Vagina (tissue), 2 donors: ENCODE data around the gene APBB1IP. TPM values are rescaled to one million over a fixed set of nuclear protein-coding genes. Genes with fewer than 3 reads are reported as not detected.

Source experiments
- DNase-seq, 2 donors: peaks; one replicate each; pipeline ENCODE4 v3.0.0-alpha.2; 2017; ENCODE audit errors: extremely low spot score in 2 of 2
- H3K27ac ChIP-seq: fragments of 200-600 bp; sonication (generic); one replicate; pipeline ENCODE4 v1.5.1; 2019
- H3K27me3 ChIP-seq: fragments of 200-600 bp; sonication (generic); one replicate; pipeline ENCODE4 v1.5.1; 2019
- H3K36me3 ChIP-seq, 2 donors: fragments of 200-600 bp; sonication (generic); one replicate each; pipeline ENCODE4 v1.5.1; 2017 to 2019
- H3K4me1 ChIP-seq: fragments of 200-600 bp; sonication (generic); one replicate; pipeline ENCODE4 v1.5.1; 2019
- H3K4me3 ChIP-seq, 2 donors: fragments of 200-600 bp; sonication (generic); 1 replicate in 1 of 2; 2 replicates in 1 of 2; pipeline ENCODE4 v1.5.1; 2016 to 2019
- H3K9me3 ChIP-seq: fragments of 200-600 bp; sonication (generic); one replicate; pipeline ENCODE4 v1.5.1; 2019
- POLR2A ChIP-seq, 2 donors: fragments of 450-650 bp; IDR thresholded peaks; one replicate each; pipeline ENCODE4 v1.6.1; 2017; ENCODE audit warnings: antibody characterized with exemption in 2 of 2, mild to moderate bottlenecking in 2 of 2, moderate library complexity in 2 of 2
- POLR2AphosphoS5 ChIP-seq, 2 donors: sonication (generic); formaldehyde crosslinking; IDR thresholded peaks; one replicate each; pipeline ENCODE4 v1.9.0; 2017; ENCODE audit warnings: antibody characterized with exemption in 2 of 2, mild to moderate bottlenecking in 2 of 2, low read depth in 1 of 2; ENCODE audit not compliant: insufficient read depth in 1 of 2
- intact Hi-C: fragments of 100-400 bp; cut with DNase I; formaldehyde crosslinking; loops from one replicate; pipeline ENCODE4 v1.15.1; 2023
- total RNA-seq: library from RNA; depleted of rRNA; stranded (reverse); fragments of >200 nt; gene quantifications from one replicate; pipeline ENCODE4 v1.2.3, GENCODE V29; 2016
- TF ChIP-seq, protein P1 (sequence below), 3 experiments: fragments of 450-650 bp in 2 of 3; fragments of 200-600 bp in 1 of 3; sonication (generic) in 1 of 3; IDR thresholded peaks; one replicate each; pipeline ENCODE4 v1.5.1; 2017 to 2019; ENCODE audit warnings: antibody characterized with exemption in 3 of 3, mild to moderate bottlenecking in 2 of 3, moderate library complexity in 2 of 3

APBB1IP gene
- total RNA-seq, 1 donor from 2014 or later, result 7.4 TPM

GRCh38 chr10:26506736-26507135 lies 68.6 kb downstream of the APBB1IP start:
- Histone ChIP-seq H3K27me3 (no peaks in the 10 kb centered on the region), H3K27ac (no peak overlapping the region), H3K36me3 (no peaks in the 10 kb centered on the region), H3K9me3 (no peaks in the 10 kb centered on the region), H3K4me1 (no peaks in the 10 kb centered on the region), H3K4me3 (no peak overlapping the region)
- no peak for DNase-seq
- TF ChIP-seq, protein P1, sequence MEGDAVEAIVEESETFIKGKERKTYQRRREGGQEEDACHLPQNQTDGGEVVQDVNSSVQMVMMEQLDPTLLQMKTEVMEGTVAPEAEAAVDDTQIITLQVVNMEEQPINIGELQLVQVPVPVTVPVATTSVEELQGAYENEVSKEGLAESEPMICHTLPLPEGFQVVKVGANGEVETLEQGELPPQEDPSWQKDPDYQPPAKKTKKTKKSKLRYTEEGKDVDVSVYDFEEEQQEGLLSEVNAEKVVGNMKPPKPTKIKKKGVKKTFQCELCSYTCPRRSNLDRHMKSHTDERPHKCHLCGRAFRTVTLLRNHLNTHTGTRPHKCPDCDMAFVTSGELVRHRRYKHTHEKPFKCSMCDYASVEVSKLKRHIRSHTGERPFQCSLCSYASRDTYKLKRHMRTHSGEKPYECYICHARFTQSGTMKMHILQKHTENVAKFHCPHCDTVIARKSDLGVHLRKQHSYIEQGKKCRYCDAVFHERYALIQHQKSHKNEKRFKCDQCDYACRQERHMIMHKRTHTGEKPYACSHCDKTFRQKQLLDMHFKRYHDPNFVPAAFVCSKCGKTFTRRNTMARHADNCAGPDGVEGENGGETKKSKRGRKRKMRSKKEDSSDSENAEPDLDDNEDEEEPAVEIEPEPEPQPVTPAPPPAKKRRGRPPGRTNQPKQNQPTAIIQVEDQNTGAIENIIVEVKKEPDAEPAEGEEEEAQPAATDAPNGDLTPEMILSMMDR (IDR thresholded peaks at IDR 0.05), result no peak
- no peak for TF ChIP-seq POLR2AphosphoS5 (IDR thresholded peaks at IDR 0.05; ENCODE audit: insufficient read depth in 1 of 2, low read depth in 1 of 2)
- no peak for TF ChIP-seq POLR2A (IDR thresholded peaks at IDR 0.05)
- intact Hi-C loops, result no loop called here

DNA sequence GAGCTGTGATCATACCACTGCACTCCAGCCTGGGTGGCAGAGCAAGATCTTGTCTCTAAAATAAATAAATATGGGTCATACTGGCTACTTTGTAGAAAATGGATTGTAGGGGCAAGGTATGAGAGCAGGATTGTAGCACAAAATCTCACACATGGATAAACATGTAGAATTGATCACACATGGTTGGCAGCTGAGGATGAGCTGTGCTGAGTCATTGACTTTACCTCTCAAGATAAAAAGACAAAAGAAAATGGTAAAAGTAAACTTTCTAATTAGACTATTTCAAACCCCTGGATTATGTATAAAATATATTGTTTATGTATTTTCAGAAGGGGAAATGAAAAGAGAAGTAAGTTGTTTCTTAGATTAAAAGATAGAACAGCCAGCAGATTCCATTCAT lies 69.3 kb downstream of the APBB1IP start:
- H3K27ac ChIP-seq, result no peak overlapping the region
- intact Hi-C loops, result no loop called here
- TF ChIP-seq, protein P1 (IDR thresholded peaks at IDR 0.05), result no peak
- TF ChIP-seq POLR2A (IDR thresholded peaks at IDR 0.05) (no peak), POLR2AphosphoS5 (IDR thresholded peaks at IDR 0.05; ENCODE audit: insufficient read depth in 1 of 2, low read depth in 1 of 2) (no peak)
- H3K4me1 ChIP-seq, result no peaks in the 10 kb centered on the region
- H3K4me3 ChIP-seq, result no peak overlapping the region
- no peaks in the 10 kb centered on the region for H3K9me3 ChIP-seq
- H3K36me3 ChIP-seq, result no peaks in the 10 kb centered on the region
- H3K27me3 ChIP-seq, result no peaks in the 10 kb centered on the region
- no peak for DNase-seq

- no peaks in the 10 kb centered on the region for H3K4me1 ChIP-seq
- H3K36me3 ChIP-seq, result no peaks in the 10 kb centered on the region
- H3K27ac ChIP-seq, result no peak overlapping the region
- no peak for TF ChIP-seq POLR2A (IDR thresholded peaks at IDR 0.05)
- TF ChIP-seq, protein P1 (IDR thresholded peaks at IDR 0.05), result no peak
- no peak for TF ChIP-seq POLR2AphosphoS5 (IDR thresholded peaks at IDR 0.05; ENCODE audit: insufficient read depth in 1 of 2, low read depth in 1 of 2)
- H3K9me3 ChIP-seq, result no peaks in the 10 kb centered on the region
- H3K4me3 ChIP-seq, result no peak overlapping the region
- H3K27me3 ChIP-seq, result no peaks in the 10 kb centered on the region
- no peak for DNase-seq
- intact Hi-C loops, result no loop called here
Measured at GRCh38 chr10:26508016-26508415, 69.9 kb downstream of the APBB1IP start.

DNA sequence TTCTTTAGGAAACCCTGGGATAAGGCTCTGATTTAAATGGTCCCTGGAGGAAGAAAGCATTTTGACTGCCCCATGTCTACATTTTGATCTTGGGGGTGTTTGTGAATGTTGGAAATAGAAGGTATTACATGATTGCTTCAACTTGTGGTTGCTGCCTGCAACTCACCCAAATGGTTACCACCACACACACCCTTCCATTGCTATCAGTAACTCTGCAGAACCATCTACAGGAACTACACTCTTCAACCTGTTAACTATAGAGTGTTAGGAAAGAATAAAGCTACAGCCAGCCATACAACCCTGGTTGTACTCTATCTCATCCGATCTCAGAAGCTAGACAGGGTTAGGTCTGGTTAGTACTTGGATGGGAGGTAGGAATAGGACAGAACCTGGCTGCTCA lies 71.2 kb downstream of the APBB1IP start:
- Histone ChIP-seq H3K9me3 (no peaks in the 10 kb centered on the region), H3K4me1 (no peaks in the 10 kb centered on the region), H3K36me3 (no peaks in the 10 kb centered on the region), H3K27me3 (no peaks in the 10 kb centered on the region), H3K4me3 (no peak overlapping the region), H3K27ac (no peak overlapping the region)
- intact Hi-C loops, result no loop called here
- TF ChIP-seq POLR2A (IDR thresholded peaks at IDR 0.05) (no peak), POLR2AphosphoS5 (IDR thresholded peaks at IDR 0.05; ENCODE audit: insufficient read depth in 1 of 2, low read depth in 1 of 2) (no peak)
- TF ChIP-seq, protein P1 (IDR thresholded peaks at IDR 0.05), result no peak
- no peak for DNase-seq

- Histone ChIP-seq H3K4me3 (no peak overlapping the region), H3K27me3 (no peaks in the 10 kb centered on the region), H3K4me1 (no peaks in the 10 kb centered on the region), H3K36me3 (no peaks in the 10 kb centered on the region), H3K9me3 (no peaks in the 10 kb centered on the region), H3K27ac (no peak overlapping the region)
- no peak for DNase-seq
- intact Hi-C loops, result no loop called here
- TF ChIP-seq, protein P1 (IDR thresholded peaks at IDR 0.05), result no peak
Measured at GRCh38 chr10:26513101-26513500, 75.0 kb downstream of the APBB1IP start.
